MCF 10A (cell line): ENCODE data around the gene SPINK4. TPM values are rescaled to one million over a fixed set of nuclear protein-coding genes. Genes with fewer than 3 reads are reported as not detected.

Source experiments
- BruUV-seq: library from RNA; stranded (reverse); fragments of 400-500 nt; replicated peaks from 2 replicates; lab custom pipeline; 2021; lab: Mats Ljungman, UMichigan
- CTCF ChIA-PET: fragments of 300-600 bp; sonication (Branson Sonifier 250); formaldehyde crosslinking; extraction: SDS; loops from one replicate; lab custom pipeline; 2021; ENCODE audit warnings: antibody characterized with exemption, inconsistent platforms; lab: Yijun Ruan, JAX
- POLR2A ChIA-PET: fragments of 300-600, 350-650 bp; sonication (Branson Sonifier 250); formaldehyde crosslinking; extraction: SDS; loops from one replicate; lab custom pipeline; 2020; ENCODE audit warnings: antibody characterized with exemption, inconsistent platforms; lab: Yijun Ruan, JAX
- DNase-seq: peaks from one replicate; pipeline ENCODE4 v3.0.0-alpha.2; 2018; ENCODE audit not compliant: unreplicated experiment
- H3K27ac Mint-ChIP-seq: one replicate; pipeline ENCODE4 v1.8.0; 2022; ENCODE audit warnings: mild to moderate bottlenecking, low read depth, mixed read lengths; ENCODE audit not compliant: unreplicated experiment
- H3K27me3 Mint-ChIP-seq: one replicate; pipeline ENCODE4 v1.8.0; 2022; ENCODE audit warnings: mixed read lengths; ENCODE audit not compliant: insufficient read depth, unreplicated experiment
- H3K36me3 Mint-ChIP-seq: one replicate; pipeline ENCODE4 v1.8.0; 2022; ENCODE audit warnings: mild to moderate bottlenecking, moderate library complexity, mixed read lengths; ENCODE audit not compliant: insufficient read depth, unreplicated experiment
- H3K4me1 Mint-ChIP-seq: one replicate; pipeline ENCODE4 v1.8.0; 2022; ENCODE audit warnings: mixed read lengths; ENCODE audit not compliant: insufficient read depth, unreplicated experiment
- H3K4me3 Mint-ChIP-seq: one replicate; pipeline ENCODE4 v1.8.0; 2022; ENCODE audit warnings: mild to moderate bottlenecking, moderate library complexity, mixed read lengths; ENCODE audit not compliant: unreplicated experiment
- H3K9me3 Mint-ChIP-seq: one replicate; pipeline ENCODE4 v1.8.0; 2022; ENCODE audit warnings: mixed read lengths; ENCODE audit not compliant: unreplicated experiment
- CTCF ChIP-seq: fragments of 200-600 bp; IDR thresholded peaks from one replicate; pipeline ENCODE4 v1.8.0; 2022; ENCODE audit warnings: antibody characterized with exemption, mild to moderate bottlenecking; ENCODE audit not compliant: unreplicated experiment
- intact Hi-C: fragments of 100-400 bp; cut with micrococcal nuclease; formaldehyde crosslinking; loops from 2 replicates; pipeline ENCODE4 v1.14.1; 2022
- total RNA-seq: library from RNA; stranded (reverse); gene quantifications from 2 replicates; pipeline ENCODE4 v1.2.3, GENCODE V29; 2022

Gene SPINK4
- total RNA-seq, 1 experiment from 2014 or later, result not detected

- Mint-ChIP-seq H3K9me3 (no peaks in the 10 kb centered on the region), H3K27ac (peak overlapping the region; percentile 97), H3K36me3 (peaks cover 12% of the 10 kb centered on the region), H3K4me3 (peak overlapping the region; percentile 61), H3K4me1 (peaks cover 69% of the 10 kb centered on the region), H3K27me3 (no peaks in the 10 kb centered on the region)
- BruUV-seq, result no TSS peak
- peak; percentile 99 for DNase-seq
- CTCF ChIA-PET, result interaction anchor here (0.7 to 3.9 kb wide), 17 partner anchors 22 to 242 kb away, joined by 3 to 30 read pairs (median 4); partner anchors contain the start of genes BAG1, CHMP5 and NFX1
- peak; percentile 91 for TF ChIP-seq CTCF
- intact Hi-C loops, result loop anchor here (1.0 to 10.0 kb wide), 5 partner anchors 35 to 645 kb away; partner anchors contain the start of gene BAG1
- POLR2A ChIA-PET, result interaction anchor here (0.5 to 11.8 kb wide), 17 partner anchors 12 to 948 kb away, joined by 3 to 387 read pairs (median 7); partner anchors contain the start of genes B4GALT1, BAG1, CHMP5 and NFX1
Measured at GRCh38 chr9:33229359-33230114, 10.4 kb upstream of the SPINK4 start.

GRCh38 chr9:33230756-33231622 is 9.0 kb upstream of the SPINK4 start:
- intact Hi-C loops, result no loop called here
- H3K27ac Mint-ChIP-seq, result peak overlapping the region; percentile 97

GRCh38 chr9:33231623-33231942 is 8.4 kb upstream of the SPINK4 start:
- POLR2A ChIA-PET, result interaction anchor here (0.7 to 13.4 kb wide), 26 partner anchors 9 to 388 kb away, joined by 3 to 387 read pairs (median 6); partner anchors contain the start of genes B4GALT1, BAG1, CHMP5 and DNAJA1
- CTCF ChIA-PET, result interaction anchor here (0.6 to 1.7 kb wide), 7 partner anchors 12 to 151 kb away, joined by 3 to 9 read pairs (median 6); no protein-coding TSS in a partner anchor
- H3K9me3 Mint-ChIP-seq, result no peaks in the 10 kb centered on the region

More at GRCh38 chr9:33230756-33231622, 9.0 kb upstream of the SPINK4 start:
- ChIA-PET POLR2A (interaction anchor here (0.7 to 13.4 kb wide), 26 partner anchors 9 to 389 kb away, joined by 3 to 387 read pairs (median 6); partner anchors contain the start of genes B4GALT1, BAG1, CHMP5 and DNAJA1), CTCF (interaction anchor here (0.6 to 1.7 kb wide), 14 partner anchors 9 to 289 kb away, joined by 3 to 9 read pairs (median 3); partner anchors contain the start of gene SPINK4)
- peak; percentile 79 for DNase-seq
- no peaks in the 10 kb centered on the region for H3K27me3 Mint-ChIP-seq
- peaks cover 12% of the 10 kb centered on the region for H3K36me3 Mint-ChIP-seq
- H3K9me3 Mint-ChIP-seq, result no peaks in the 10 kb centered on the region
- H3K4me1 Mint-ChIP-seq, result peaks cover 72% of the 10 kb centered on the region
- no peak for TF ChIP-seq CTCF
- peak overlapping the region; percentile 61 for H3K4me3 Mint-ChIP-seq
- no TSS peak for BruUV-seq

More at GRCh38 chr9:33231623-33231942, 8.4 kb upstream of the SPINK4 start:
- no peak for TF ChIP-seq CTCF
- no peak for DNase-seq
- no TSS peak for BruUV-seq
- peak overlapping the region; percentile 61 for H3K4me3 Mint-ChIP-seq
- H3K36me3 Mint-ChIP-seq, result peaks cover 12% of the 10 kb centered on the region
- H3K4me1 Mint-ChIP-seq, result peaks cover 77% of the 10 kb centered on the region
- no peaks in the 10 kb centered on the region for H3K27me3 Mint-ChIP-seq
- intact Hi-C loops, result no loop called here
- H3K27ac Mint-ChIP-seq, result peak overlapping the region; percentile 97
